Brain microvascular endothelial cell (primary cell): ENCODE data around the gene CFAP97D2.
A peak's percentile ranks its signal among the peaks of the same experiment; 100 is the strongest.
"Not testable (repeated sequence)": the region's sequence is repeated elsewhere in the genome, so short reads cannot be mapped to it uniquely, and the experiment has no call there.

Experiments
- DNase-seq: peaks from one replicate; pipeline ENCODE4 v3.0.0-alpha.2; 2020
- H3K27ac ChIP-seq: fragments of 250-450 bp; sonication (Bioruptor Pico); 2 replicates; pipeline ENCODE4 v1.5.1; 2020; ENCODE audit warnings: mild to moderate bottlenecking, moderate library complexity
- H3K27me3 ChIP-seq: fragments of 250-450 bp; sonication (Bioruptor Pico); replicated peaks from 2 replicates; pipeline ENCODE4 v1.5.1; 2020; ENCODE audit warnings: mild to moderate bottlenecking
- H3K36me3 ChIP-seq: fragments of 250-450 bp; sonication (Bioruptor Pico); replicated peaks from 2 replicates; pipeline ENCODE4 v1.5.1; 2020; ENCODE audit warnings: mild to moderate bottlenecking
- H3K4me3 ChIP-seq: 2 replicates; pipeline ENCODE4 v1.5.1; 2011; ENCODE audit warnings: low read depth, mild to moderate bottlenecking, control low read depth, low read length, moderate library complexity
- in situ Hi-C: cut with HindIII; loops from 2 replicates; pipeline ENCODE4 v1.10.0; 2017; ENCODE audit warnings: low sequenced_read_pairs, low pct_ligation_motif_present
- TF ChIP-seq, protein P1 (sequence below): IDR thresholded peaks from 2 replicates; pipeline ENCODE4 v1.5.1; 2011; ENCODE audit warnings: low read depth, mild to moderate bottlenecking, moderate library complexity, low read length, control low read depth, inconsistent platforms; ENCODE audit errors: missing control alignments

CFAP97D2 gene

GRCh38 chr13:114132419-114133121 is 46.5 kb upstream of the CFAP97D2 start, which contains the start of gene RASA3:
Gene RASA3 (minus strand): TSS chr13:114132623. CDS start chr13:114132489, 134 bp downstream.
- DNase-seq, result peak; percentile 52
- H3K27me3 ChIP-seq, result no peaks in the 10 kb centered on the region
- H3K27ac ChIP-seq, result peak within 1 kb of the TSS; percentile 96
- no peaks in the 10 kb centered on the region for H3K36me3 ChIP-seq
- TF ChIP-seq, protein P1, sequence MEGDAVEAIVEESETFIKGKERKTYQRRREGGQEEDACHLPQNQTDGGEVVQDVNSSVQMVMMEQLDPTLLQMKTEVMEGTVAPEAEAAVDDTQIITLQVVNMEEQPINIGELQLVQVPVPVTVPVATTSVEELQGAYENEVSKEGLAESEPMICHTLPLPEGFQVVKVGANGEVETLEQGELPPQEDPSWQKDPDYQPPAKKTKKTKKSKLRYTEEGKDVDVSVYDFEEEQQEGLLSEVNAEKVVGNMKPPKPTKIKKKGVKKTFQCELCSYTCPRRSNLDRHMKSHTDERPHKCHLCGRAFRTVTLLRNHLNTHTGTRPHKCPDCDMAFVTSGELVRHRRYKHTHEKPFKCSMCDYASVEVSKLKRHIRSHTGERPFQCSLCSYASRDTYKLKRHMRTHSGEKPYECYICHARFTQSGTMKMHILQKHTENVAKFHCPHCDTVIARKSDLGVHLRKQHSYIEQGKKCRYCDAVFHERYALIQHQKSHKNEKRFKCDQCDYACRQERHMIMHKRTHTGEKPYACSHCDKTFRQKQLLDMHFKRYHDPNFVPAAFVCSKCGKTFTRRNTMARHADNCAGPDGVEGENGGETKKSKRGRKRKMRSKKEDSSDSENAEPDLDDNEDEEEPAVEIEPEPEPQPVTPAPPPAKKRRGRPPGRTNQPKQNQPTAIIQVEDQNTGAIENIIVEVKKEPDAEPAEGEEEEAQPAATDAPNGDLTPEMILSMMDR, result no peak
- in situ Hi-C loops, result no loop called here
- H3K4me3 ChIP-seq, result peak within 1 kb of the TSS; percentile 96

DNA sequence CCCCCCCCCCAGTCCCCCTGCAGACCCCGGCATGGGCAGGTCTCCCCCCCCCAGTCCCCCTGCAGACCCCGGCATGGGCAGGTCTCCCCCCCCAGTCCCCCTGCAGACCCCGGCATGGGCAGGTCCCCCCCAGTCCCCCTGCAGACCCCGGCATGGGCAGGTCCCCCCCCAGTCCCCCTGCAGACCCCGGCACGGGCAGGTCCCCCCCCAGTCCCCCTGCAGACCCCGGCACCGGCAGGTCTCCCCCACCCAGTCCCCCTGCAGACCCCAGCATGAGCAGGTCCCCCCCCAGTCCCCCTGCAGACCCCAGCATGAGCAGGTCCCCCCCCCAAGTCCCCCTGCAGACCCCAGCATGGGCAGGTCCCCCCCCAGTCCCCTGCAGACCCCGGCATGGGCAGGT is 45.9 kb upstream of the CFAP97D2 start:
- in situ Hi-C loops, H3K4me3 ChIP-seq: not testable (repeated sequence)

GRCh38 chr13:114133552-114133951 is 45.5 kb upstream of the CFAP97D2 start:
- H3K27ac ChIP-seq, H3K27me3 ChIP-seq, H3K36me3 ChIP-seq, in situ Hi-C loops, H3K4me3 ChIP-seq, DNase-seq: not testable (repeated sequence)

More for the DNA sequence above, 45.9 kb upstream of the CFAP97D2 start:
- DNase-seq, H3K27me3 ChIP-seq, H3K36me3 ChIP-seq, H3K27ac ChIP-seq: not testable (repeated sequence)

DNA sequence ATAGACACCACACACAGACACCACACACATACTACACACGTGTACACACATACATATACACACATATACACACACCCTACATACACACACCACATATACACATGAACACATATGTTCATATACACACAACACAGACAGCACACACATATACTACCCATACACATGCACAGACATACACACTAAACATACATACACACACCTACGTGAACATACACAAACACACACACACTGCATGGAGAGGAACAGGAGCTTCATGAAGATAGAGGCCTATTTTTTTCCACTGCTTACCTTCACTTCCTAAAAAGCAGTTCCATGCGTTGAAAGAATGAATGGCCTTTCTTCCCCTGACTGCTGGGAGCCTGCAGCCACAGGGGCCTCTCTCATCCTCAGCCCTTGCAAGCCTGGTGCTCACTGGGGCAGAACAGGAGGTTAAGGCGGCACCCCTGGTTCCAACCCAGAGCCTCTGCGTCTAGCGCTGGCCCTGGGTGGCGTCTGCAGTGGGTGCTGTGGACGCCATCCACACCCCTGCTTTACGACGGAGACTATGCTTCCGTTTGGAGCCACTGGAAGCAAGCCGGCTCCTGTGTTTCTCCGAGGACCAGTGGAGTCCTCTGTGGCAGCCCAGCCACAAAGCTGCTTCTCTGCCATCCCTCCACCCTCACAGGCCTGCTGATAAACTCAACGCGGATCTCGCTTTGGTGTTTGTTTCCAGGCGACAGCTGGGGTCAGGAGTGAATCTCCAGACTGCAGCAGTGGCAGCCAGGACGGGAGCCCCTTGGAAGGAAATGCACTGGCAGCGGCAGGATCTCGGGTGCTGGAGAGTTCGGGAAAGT is 44.7 kb upstream of the CFAP97D2 start:
- in situ Hi-C loops, result no loop called here
- Histone ChIP-seq H3K36me3 (no peaks in the 10 kb centered on the region), H3K27me3 (no peaks in the 10 kb centered on the region), H3K4me3 (no peak overlapping the region), H3K27ac (no peak overlapping the region)
- TF ChIP-seq, protein P1, result no peak
- no peak for DNase-seq

DNA sequence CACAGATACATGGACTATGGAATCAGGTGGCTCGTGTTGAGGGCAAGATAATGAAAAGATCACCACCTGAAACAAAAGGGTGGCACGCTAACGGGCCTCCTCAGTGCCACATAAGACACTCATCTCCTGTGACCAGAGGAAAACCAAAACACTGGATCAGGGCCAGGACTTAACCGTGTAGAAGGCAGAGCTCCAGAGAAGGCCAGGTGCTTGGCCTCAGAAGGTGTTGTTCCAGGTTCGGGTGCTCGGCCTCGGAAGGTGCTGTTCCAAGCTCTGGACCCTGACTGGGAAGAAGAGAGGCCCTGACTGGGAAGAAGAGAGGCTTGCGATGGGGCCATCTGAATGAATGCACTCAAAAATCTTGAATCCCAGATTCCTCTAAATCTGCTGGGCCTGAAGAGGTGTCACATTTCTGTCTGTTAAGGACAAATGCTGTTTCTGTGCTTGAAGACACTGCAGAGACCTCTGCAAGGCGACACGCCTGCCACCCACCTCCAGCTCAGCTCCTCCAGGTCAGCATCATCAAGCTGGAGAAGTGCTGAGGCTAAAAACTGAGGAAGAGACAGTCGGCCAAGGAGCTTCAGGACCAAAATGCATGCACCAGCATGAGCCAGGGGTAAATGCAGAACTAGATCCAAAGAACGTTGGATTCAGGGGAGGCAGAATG is 44.0 kb upstream of the CFAP97D2 start:
- H3K4me3 ChIP-seq, result no peak overlapping the region
- TF ChIP-seq, protein P1, result no peak
- no peaks in the 10 kb centered on the region for H3K27me3 ChIP-seq
- no peak for DNase-seq
- H3K36me3 ChIP-seq, result no peaks in the 10 kb centered on the region
- H3K27ac ChIP-seq, result no peak overlapping the region
- in situ Hi-C loops, result no loop called here

GRCh38 chr13:114135731-114136171 is 43.3 kb upstream of the CFAP97D2 start:
- no peak overlapping the region for H3K27ac ChIP-seq
- no peak for DNase-seq
- in situ Hi-C loops, result no loop called here
- no peaks in the 10 kb centered on the region for H3K27me3 ChIP-seq
- no peaks in the 10 kb centered on the region for H3K36me3 ChIP-seq
- TF ChIP-seq, protein P1, result no peak
- no peak overlapping the region for H3K4me3 ChIP-seq
